Measurements from ENCODE around the gene JAKMIP2.

DNA sequence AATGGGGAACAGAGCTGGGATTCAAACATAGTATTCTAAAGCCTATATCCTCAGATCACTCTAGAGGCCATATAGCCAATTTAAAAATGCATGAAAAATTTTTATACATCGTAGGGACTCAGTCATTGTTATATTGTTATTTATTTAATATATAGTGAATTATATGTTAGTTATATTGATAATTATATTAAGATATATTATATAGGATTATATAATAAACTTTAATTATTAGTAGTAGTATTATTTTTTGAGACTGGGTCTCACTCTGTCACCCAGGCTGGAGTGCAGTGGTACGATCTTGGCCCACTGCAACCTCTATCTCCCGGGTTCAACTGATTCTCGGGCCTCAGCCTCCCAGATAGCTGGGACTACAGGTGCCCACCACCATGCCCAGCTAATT, 206.9 kb downstream of the JAKMIP2 start:
- no peak for TF ChIP-seq EZH2phosphoT487 (IDR thresholded peaks at IDR 0.05; ENCODE audit: insufficient read depth, low read depth)
- TF ChIP-seq EZH2 (IDR thresholded peaks at IDR 0.05; ENCODE audit: insufficient read depth, poor library complexity, severe bottlenecking), result no peak

Data from GM23248 (cell line).